Stimulated activated CD8-positive, alpha-beta memory T cell treated with anti-CD3 and anti-CD28 coated beads, Interleukin-4, amount 100 ng/mL, for 1 hour (primary cell): ENCODE results near the gene VMP1.
"Not testable (repeated sequence)": the region's sequence is repeated elsewhere in the genome, so short reads cannot be mapped to it uniquely, and the experiment has no call there.

Experiments used
- DNase-seq, 2 donors: peaks; one replicate each; pipeline ENCODE4 v3.0.0-alpha.2; 2020; ENCODE audit warnings: low read depth in 2 of 2, low spot score in 1 of 2

Gene VMP1

DNA sequence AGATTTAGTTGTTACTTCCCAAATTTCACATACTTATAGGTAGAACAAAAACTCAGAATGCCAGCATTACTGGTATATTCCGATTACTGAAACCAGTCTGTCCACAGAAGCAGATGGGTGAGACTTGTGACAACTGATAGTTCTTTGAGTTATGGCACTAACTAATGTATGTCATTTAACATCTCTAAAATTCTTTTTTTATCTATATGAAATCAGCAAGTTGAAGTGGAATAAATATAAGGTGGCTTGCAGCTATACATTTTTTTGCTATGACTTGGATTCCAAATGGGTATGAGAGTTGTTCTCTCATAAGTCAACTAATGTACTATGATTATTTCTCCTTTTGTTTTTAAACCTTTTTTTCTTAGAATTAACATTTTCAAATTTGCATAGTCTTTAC, 69.1 kb downstream of the VMP1 start:
- no peak for DNase-seq

DNA sequence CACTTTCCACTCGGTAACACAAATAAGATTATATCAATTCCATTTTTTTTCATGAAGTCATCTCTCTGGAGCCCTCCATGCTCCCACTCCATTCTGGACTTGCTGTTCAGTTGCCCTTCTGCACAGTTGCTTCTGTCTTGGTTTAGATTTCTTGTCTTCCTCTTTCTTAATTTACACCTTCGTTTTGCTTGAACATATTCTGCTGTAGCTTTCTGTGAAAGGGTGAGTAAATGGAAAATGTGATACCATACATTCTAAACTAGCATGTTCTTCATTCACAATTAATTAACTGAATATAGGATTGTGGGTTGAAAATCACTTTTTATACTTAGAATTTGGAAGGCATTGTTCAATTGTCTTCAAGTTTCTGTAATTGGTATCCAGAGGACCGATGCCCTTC, 69.6 kb downstream of the VMP1 start:
- DNase-seq = no peak

DNA sequence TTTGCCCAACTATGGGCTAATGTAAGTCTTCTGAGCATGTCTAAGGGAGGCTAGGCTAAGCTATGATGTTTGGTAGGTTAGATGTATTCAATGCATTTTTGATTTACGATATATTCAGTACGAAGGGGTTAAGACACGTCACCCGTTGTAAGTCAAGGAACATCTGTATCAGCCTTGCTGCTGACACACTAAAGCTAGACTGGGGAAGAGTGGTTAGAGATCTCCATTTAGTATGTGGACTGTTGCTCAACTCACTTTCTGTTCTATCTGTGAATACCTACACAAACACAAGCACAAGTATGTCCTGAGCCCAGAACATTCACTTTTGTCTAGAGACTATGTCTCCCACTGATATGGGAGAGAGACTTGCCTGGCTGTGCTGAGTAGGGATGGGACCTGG, 71.5 kb downstream of the VMP1 start:
- DNase-seq = no peak

DNA sequence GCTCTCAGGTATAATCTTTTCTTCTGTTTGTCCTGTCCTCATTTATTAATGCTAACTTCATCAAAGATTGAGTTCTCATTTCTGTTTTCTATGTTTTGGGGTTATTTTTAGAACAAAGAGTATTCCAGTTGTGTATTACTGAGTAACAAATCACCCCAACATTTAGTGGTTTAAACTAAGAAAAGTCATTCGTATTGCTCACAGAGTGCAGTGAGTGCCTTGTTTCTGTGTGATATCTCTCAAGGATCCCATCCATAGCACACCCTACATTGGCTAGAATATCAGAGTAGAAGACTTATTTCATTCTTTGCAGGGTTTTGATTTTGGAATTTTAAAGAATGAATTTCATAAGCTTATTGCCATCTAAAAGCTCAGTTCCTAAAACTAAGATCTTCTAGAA, 72.1 kb downstream of the VMP1 start:
- DNase-seq = no peak

DNA sequence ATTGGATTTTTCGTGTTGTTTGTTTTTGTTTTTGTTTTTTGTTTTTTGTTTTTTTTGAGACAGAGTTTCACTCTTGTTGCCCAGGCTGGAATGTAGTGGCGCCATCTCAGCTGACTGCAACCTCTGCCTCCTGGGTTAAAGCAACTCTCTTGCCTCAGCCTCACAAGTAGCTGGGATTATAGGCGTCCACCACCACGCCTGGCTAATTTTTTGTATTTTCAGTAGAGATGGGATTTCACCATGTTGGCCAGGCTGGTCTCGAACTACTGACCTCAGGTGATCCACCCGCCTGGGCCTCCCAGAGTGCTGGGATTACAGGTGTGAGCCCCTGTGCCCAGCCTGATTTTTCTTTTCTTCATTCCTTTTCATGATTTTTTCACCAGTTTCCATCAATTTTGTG, 73.1 kb downstream of the VMP1 start:
- not testable (repeated sequence) for DNase-seq

DNA sequence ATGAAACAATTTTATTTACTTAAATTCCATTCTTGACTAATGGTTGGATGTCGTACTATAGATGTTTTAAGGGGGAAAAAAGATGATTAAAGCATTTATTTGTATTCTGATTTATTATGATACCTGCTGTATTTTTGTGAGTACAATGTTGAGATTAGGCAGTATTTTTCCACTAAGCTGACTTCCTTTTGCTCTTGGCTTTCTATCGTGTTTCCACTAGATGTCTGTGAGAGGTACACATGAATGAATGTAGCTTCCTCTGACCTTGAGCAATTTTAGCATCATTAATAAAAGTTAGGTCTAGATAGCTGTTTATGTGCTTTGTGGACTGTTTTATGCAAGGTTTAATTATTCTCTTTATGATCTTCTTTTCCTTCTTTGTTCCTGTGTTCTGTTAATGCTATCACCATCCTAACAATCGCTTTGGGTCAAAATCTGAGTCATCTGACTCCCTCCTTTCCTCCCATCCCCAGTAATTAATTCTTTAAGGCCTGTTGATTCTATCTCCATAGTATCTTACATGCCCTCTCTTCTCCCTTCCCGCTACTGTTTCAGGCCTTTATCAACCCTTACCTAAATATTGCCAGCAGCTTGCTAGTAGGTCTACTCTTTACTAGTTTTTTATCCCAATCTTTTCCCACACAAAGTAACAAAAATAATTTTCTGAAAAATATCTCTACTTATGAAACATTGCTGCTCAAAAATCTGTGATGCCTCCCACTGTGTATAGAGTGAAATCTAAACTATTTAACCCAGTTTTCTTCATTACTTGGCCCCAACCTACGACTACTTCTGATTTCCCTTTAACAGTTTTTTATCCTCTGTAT, 76.0 kb downstream of the VMP1 start:
- no peak for DNase-seq

DNA sequence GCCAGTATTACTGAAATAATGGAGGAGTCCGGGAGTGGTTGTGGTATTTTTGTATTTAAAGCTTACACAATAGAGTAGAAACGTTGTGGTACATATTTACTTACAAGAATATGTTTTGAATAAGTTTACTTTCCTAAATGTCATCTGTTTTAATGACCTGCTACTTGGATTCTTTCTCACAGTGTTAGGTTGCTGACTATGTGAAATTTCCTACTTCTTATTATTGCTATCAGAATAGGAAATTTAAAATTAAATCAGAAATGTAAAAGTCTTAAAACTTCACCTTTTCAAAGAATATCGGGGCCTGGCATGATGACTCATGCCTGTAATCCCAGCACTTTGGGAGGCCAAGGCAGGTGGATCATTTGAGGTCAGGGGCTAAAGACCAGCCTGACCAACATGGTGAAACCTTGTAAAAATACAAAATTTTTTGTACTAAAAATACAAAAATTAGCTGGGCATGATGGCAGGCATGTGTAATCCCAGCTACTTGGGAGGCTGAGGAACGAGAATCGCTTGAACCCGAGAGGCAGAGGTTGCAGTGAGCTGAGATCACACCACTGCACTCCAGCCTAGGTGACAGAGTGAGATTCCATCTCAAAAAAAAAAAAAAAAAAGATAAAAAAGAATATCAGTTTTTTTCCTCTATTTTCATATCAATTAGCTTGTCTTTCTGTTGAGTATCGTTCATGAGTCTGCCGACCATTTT, 77.8 kb downstream of the VMP1 start:
- no peak for DNase-seq

DNA sequence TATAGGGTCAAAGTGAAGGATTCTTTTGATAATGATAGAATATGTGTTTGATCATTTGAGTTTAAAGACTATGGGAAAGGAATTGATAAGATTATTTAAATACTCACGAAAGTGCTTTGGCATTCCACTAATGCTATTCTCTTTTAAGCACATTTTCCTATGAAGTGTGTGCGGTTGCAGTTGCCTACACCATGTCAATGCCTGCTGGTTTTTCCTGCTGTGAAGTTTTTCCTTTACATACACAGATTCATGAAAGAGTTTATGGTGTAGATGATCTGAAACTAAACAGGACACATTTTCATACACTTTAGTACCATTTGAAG, 78.7 kb downstream of the VMP1 start:
- DNase-seq = no peak

DNA sequence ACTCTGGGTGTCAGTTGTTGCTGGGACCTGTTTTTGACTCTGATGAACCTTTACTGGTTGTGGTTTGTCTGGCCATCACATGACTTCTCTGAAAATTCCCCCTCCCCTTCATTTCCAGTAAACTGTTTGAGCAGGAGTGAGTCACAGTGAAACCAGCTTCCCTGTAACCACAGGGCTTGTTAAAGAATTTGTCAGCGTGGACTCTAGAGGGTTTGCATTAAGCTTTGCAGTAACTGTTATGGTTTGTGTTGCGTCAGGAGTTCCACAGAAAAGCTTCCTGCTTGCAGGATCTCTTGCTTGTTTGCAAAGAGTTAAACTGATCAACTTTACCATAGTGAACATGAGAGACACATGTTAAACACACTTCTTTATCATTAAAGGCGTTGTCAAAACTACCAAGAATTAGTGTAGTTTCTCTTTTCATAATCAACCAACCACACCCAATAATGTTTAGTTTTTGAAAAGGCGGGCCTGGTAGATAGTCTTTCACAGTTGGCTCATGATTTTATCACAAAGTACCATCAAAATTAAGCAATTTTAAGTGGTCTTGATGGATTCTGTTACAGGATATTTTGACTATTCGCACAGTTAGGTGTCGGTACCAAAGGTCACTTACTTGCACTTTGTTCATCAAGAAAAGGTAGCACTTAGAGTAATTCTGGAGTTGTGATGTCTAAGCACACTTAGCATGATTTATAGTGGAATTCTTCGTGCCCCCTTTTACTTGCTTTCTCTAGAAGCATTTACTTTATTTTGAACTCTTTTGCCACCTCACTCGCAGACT, 79.3 kb downstream of the VMP1 start:
- peak; percentile 28 to 47 for DNase-seq

DNA sequence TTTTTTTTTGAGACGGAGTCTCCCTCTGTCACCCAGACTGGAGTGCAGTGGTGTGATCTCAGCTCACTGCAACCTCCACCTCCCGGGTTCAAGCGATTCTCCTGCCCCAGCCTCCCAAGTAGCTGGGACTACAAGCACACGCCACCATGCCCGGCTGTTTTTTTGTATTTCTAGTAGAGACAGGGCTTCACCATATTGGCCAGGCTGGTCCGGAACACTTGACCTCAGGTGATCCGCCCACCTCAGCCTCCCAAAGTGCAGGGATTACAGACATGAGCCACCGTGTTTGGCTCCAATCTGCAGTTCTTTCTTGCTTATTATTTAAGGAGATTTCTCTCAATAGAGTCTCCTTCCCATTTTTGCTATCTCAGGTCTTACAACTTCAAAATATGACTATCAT, 82.4 kb downstream of the VMP1 start:
- not testable (repeated sequence) for DNase-seq

DNA sequence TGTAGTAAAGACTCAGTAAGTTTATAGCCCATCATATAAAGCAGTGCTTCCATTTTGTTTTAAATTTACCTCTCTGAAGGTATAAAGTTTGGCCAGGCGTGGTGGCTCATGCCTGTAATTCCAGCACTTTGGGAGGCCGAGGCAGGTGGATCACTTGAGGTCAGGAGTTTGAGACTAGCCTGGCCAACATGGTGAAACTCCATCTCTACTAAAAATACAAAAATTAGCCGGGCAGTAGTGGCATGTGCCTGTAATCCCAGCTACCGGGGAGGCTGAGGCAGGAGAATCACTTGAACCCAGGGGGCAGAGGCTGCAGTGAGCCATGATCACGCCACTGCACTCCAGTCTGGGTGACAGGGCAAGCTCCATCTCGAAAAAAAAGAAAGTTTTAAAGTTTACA, 83.0 kb downstream of the VMP1 start:
- not testable (repeated sequence) for DNase-seq

DNA sequence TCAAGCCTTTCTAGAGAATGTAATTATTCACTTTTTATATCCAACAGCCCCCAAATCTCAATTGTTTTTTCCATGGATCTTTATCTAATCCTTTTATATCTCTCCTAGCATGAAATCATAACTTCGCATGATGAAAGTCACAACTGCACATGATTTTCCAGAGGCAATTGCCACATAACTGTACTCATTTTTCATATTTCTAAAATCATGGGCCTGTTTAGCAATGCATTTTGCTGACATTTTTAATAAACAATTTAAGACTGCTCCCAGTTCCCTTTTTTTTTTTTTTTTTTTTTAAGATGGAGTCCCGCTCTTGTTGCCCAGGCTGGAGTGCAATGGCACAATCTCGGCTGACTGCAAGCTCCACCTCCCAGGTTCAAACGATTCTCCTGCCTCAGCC, 83.5 kb downstream of the VMP1 start:
- DNase-seq = no peak

DNA sequence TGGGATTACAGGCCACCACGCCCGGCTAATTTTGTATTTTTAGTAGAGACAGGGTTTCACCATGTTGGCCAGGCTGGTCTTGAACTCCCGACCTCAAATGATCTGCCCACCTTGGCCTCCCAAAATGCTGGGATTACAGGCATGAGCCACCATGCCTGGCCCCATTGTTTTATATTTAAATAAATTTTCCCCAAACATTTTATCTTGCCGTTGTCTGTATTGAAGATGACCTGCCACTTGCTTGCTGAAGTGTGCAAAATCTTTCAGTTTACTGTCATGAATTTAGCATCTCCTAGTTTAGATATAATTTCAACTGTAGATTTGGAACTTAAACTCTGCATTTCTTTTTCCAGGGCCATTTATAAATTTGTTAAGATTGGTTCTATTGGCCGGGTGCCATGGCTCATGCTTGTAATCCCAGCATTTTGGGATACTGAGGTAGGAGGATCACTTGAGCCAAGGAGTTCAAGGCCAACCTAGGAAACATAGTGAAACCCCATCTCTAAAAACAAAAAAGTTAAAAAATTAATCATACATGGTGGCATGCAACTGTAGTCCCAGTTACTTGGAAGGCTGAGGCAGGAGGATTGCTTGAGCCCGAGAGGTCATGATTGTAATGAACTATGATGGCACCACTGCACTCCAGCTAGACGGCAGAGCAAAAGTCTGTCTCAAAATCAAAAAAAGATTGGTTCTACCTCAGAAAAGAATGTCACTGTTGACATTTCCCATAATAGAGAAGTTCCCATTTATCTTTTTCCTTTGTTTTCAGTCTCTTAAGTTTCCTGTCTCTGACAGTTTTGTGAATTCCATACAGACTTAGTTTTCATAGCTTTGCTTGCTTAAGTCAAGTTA, 84.4 kb downstream of the VMP1 start:
- no peak for DNase-seq

DNA sequence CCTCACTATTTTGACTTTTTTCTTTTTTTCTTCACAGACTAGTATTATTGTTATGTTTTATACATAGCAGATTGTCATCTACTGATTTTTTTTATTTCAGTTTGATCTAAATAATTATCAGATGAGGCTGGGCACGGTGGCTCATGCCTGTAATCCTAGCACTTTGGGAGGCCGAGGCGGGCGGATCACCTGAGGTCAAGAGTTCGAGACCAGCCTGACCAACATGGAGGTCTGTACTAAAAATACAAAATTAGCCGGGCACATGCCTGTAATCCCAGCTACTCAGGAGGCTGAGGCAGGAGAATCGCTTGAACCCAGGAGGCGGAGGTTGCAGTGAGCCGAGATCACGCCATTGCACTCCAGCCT, 85.0 kb downstream of the VMP1 start:
- DNase-seq = not testable (repeated sequence)

DNA sequence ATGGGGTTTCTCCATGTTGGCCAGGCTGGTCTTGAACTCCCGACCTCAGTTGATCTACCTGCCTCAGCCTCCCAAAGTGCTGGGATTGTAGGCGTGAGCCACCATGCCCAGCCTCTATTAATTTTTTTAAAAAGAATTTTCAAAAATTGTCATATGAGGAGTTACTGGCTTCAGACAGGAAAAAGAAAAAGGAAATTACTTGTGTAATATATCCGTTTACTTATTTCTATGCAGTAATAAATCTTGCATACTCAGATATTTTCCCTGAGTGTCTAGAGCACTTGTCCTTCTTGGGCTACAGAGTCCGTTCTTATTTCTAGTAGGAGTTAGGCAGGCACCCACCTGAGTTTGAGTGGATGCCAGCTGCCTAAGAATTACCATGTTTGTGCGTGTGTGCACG, 85.8 kb downstream of the VMP1 start:
- DNase-seq = no peak

DNA sequence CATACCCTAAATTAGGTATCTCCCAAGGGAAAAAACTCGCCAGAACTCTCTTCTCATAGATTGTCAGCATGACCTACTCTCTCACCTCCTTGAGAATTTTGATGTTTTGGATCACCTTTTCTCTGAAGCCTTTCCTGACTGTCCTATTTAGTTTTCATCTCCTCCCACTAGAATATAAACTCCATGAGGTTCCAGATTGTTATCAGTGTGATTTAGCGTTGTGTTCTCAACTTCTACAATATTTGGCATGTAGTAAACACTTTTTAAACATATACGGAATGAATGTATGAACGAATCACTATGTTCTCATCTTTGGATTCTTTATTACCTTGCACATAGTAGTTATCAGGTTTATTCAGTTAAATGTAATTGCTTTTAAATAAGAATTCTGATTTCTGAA, 88.7 kb downstream of the VMP1 start:
- no peak for DNase-seq

DNA sequence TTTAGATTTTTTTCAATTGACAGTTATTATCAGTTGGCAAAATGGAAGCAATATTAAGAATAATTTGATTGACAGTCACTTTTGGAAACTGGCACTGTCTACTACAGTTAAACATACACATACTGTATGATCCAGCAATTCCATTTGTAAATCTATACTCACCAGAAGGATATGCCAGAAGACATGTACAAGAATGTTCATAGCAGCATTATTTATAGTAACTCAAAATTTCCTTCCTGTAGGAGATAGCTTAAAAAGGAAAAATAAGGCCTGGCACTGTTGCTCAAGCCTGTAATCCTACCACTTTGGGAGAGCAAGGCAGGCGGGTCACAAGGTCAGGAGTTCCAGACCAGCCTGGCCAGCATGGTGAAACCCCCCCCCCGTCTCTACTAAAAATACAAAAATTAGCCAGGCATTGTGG, 89.3 kb downstream of the VMP1 start:
- no peak for DNase-seq

DNA sequence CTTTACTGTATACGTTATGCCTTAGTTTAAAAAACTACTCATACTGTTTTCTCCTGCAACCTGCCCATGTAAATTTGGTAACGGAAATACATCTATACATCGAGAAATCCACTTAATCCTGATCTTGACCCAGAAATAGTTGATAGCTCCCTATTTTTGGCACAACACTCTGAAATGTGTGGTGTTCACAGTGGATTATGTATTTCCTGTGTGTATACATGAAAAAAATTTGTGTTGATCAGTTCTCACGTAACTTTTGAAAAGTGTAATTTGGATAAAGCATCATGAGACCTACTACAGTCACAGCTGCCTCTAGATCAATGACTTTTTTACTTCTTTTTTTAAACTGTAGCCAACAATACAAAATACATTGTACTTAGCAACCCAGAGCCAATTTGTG, 90.7 kb downstream of the VMP1 start:
- DNase-seq = no peak

DNA sequence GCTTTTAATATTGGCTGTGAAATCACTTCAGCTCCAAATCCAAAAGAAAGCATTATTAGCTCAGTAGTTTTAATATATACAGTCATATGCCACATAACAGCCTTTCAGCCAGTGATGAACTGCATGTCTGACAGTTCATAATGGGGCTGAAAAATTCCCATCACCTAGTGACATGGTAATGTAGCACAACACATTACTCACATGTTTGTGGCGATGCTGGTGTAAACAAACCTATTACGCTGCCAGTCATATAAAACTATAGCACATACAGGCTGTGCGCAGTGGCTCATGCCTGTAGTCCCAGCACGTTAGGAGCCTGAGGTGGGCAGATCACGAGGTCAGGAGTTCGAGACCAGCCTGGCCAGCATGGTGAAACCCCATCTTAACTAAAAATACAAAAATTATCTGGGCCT, 93.1 kb downstream of the VMP1 start:
- DNase-seq = no peak

DNA sequence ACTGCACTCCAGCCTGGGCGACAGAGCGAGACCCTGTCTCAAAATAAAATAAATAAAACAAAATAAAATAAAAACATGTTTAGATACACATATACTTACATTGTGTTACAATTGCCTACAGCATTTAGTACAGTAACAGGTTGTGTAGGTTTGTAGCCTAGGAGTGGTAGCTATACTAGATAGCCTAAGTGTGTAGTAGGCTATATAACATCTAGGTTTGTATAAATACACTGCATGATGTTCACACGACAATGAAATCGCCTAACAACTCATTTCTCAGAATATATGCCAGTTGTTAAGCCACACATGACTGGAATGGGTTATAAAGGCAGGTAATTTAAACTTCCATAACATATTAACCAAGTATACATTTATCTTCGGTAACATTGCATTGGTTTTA, 94.7 kb downstream of the VMP1 start:
- DNase-seq = no peak

DNA sequence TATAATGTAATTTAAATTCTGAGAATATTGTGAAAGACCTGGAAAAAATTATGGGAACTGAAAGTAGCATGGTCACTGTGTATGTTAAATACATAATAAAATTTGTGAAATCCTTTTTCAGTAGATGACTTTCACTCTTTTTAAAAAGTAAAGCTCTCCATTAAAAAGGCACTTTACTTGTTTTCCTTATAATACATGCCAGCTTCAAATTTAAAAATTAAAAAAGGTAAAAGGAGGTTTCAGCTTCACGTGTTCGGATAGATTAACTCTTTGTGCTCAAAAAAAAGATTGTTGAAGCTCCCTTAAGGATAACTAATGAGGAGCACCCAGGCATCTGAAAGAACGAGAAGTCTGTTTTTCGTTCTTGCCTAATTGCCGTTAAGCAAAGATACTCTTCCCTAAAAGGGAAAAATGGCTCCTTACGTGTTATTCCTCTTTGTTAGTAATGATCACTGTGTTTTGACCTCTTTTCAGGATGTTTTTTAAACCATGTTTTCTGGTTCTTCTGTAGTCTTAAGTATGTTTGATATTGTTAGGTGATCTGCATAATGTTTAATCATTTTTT, 97.5 kb downstream of the VMP1 start:
- DNase-seq = no peak
